B cell (primary cell): ENCODE results near the gene MAML3. TPM values are rescaled to one million over a fixed set of nuclear protein-coding genes. Genes with fewer than 3 reads are reported as not detected.

Source experiments
- ATAC-seq: fragments of 200-7000 bp; cut with Tn5 transposase; one replicate; pipeline ENCODE4 v1.10.0; 2021; ENCODE audit warnings: low read depth, mild to moderate bottlenecking, moderate number of reproducible peaks, moderate library complexity
- CTCF ChIA-PET: fragments of 350-600 bp; sonication (Branson Sonifier 250); formaldehyde crosslinking; loops from one replicate; lab custom pipeline; 2021; ENCODE audit warnings: antibody characterized with exemption, inconsistent platforms; lab: Charles Lee
- POLR2A ChIA-PET: fragments of 350-600 bp; sonication (Branson Sonifier 250); formaldehyde crosslinking; loops from one replicate; lab custom pipeline; 2021; ENCODE audit warnings: antibody characterized with exemption; lab: Charles Lee
- DNase-seq: peaks from one replicate; pipeline ENCODE4 v3.0.0; 2013
- H2AFZ ChIP-seq: 2 replicates; pipeline ENCODE4 v1.6.1; 2012; ENCODE audit warnings: mild to moderate bottlenecking, low read depth, low read length; ENCODE audit not compliant: insufficient read depth, poor library complexity, severe bottlenecking
- H3K27ac ChIP-seq, 2 donors: 1 replicate in 1 of 2; 2 replicates in 1 of 2; pipeline ENCODE4 v1.5.1; 2012 to 2013; ENCODE audit warnings: low read length in 2 of 2, mild to moderate bottlenecking in 2 of 2, moderate library complexity in 1 of 2
- H3K27me3 ChIP-seq, 4 experiments: fragments of 200-600 bp in 1 of 4; sonication (generic) in 1 of 4; replicated peaks in 1 of 4; 1 replicate in 2 of 4; 2 replicates in 2 of 4; pipeline versions ENCODE4 v1.6.1 to v1.7.0; 2013 to 2016; ENCODE audit warnings: low read length in 3 of 4, mild to moderate bottlenecking in 2 of 4, mixed read lengths in 1 of 4, moderate library complexity in 1 of 4; ENCODE audit not compliant: insufficient read depth in 4 of 4, control insufficient read depth in 3 of 4; ENCODE audit errors: control extremely low read depth in 1 of 4
- H3K36me3 ChIP-seq, 2 experiments: replicated peaks in 1 of 2; 1 replicate in 1 of 2; 2 replicates in 1 of 2; pipeline versions ENCODE4 v1.6.1 to v1.7.1; 2013; ENCODE audit warnings: low read length in 1 of 2; ENCODE audit not compliant: insufficient read depth in 2 of 2, control insufficient read depth in 1 of 2; ENCODE audit errors: control extremely low read depth in 1 of 2, extremely low read depth in 1 of 2
- H3K4me1 ChIP-seq, 2 donors: fragments of 200-600 bp in 1 of 2; sonication (generic) in 1 of 2; 1 replicate in 1 of 2; 2 replicates in 1 of 2; pipeline versions ENCODE4 v1.5.1 to v1.6.1; 2013 to 2017; ENCODE audit warnings: low read length in 2 of 2; ENCODE audit not compliant: control insufficient read depth in 2 of 2, insufficient read depth in 2 of 2
- H3K4me2 ChIP-seq: replicated peaks from 2 replicates; pipeline ENCODE3; 2012; ENCODE audit warnings: mild to moderate bottlenecking, low read depth, low read length; ENCODE audit not compliant: poor library complexity, severe bottlenecking
- H3K4me3 ChIP-seq, 5 experiments: fragments of 200-600 bp in 1 of 5; sonication (generic) in 1 of 5; 1 replicate in 3 of 5; 2 replicates in 2 of 5; pipeline versions ENCODE4 v1.5.1 to v1.7.0; 2011 to 2016; ENCODE audit warnings: low read length in 4 of 5, mild to moderate bottlenecking in 4 of 5, low read depth in 2 of 5, control low read depth in 1 of 5, moderate library complexity in 1 of 5; ENCODE audit not compliant: insufficient read depth in 1 of 5; ENCODE audit errors: control extremely low read depth in 1 of 5, extremely low read depth in 1 of 5
- H3K79me2 ChIP-seq: fragments of 200-600 bp; sonication (generic); one replicate; pipeline ENCODE4 v1.6.0; 2016; ENCODE audit warnings: low read length; ENCODE audit not compliant: control insufficient read depth, insufficient read depth
- H3K9ac ChIP-seq: fragments of 200-600 bp; sonication (generic); 2 replicates; pipeline ENCODE4 v1.6.1; 2017; ENCODE audit warnings: mild to moderate bottlenecking, low read length, moderate library complexity
- H3K9me3 ChIP-seq, 3 donors: one replicate each; pipeline versions ENCODE4 v1.6.1 to v1.7.1; 2013; ENCODE audit warnings: low read length in 2 of 3; ENCODE audit not compliant: control insufficient read depth in 2 of 3, insufficient read depth in 1 of 3; ENCODE audit errors: control extremely low read depth in 1 of 3
- H4K20me1 ChIP-seq: 2 replicates; pipeline ENCODE4 v1.6.0; 2012; ENCODE audit warnings: mild to moderate bottlenecking, low read length; ENCODE audit not compliant: insufficient read depth, control insufficient read depth, poor library complexity, severe bottlenecking
- H3K27ac Mint-ChIP-seq: one replicate; pipeline ENCODE4 v1.8.0; 2021; ENCODE audit warnings: mixed read lengths
- H3K27me3 Mint-ChIP-seq: one replicate; pipeline ENCODE4 v1.8.0; 2021; ENCODE audit warnings: mixed read lengths
- H3K4me1 Mint-ChIP-seq: one replicate; pipeline ENCODE4 v1.8.0; 2021; ENCODE audit warnings: mixed read lengths
- H3K4me3 Mint-ChIP-seq: one replicate; pipeline ENCODE4 v1.8.0; 2021; ENCODE audit warnings: mixed read lengths
- H3K9me3 Mint-ChIP-seq: one replicate; pipeline ENCODE4 v1.8.0; 2022; ENCODE audit warnings: mixed read lengths; ENCODE audit not compliant: insufficient read depth
- EZH2 ChIP-seq: IDR thresholded peaks from 2 replicates; pipeline ENCODE4 v1.6.1; 2012; ENCODE audit warnings: borderline replicate concordance, low read depth, mild to moderate bottlenecking, moderate library complexity, low read length; ENCODE audit not compliant: insufficient read depth, poor library complexity, severe bottlenecking
- whole genome bisulfite sequencing: methylation state at CpG from one replicate; pipeline ENCODE4 v1.1.5; 2013; ENCODE audit warnings: missing lambda C conversion rate; ENCODE audit not compliant: insufficient coverage; 5-methylcytosine and 5-hydroxymethylcytosine counted together
- intact Hi-C: fragments of 100-400 bp; cut with micrococcal nuclease; formaldehyde crosslinking; loops from one replicate; pipeline ENCODE4 v1.10.0; 2022
- polyA plus RNA-seq: library from polyadenylated mRNA; depleted of rRNA; stranded (reverse); fragments of >200 nt; gene quantifications from 2 replicates; pipeline ENCODE4 v1.2.3, GENCODE V29; 2012
- total RNA-seq, 2 donors: library from RNA; stranded (reverse); fragments of 120-200 nt in 1 of 2; gene quantifications; 1 replicate in 1 of 2; 2 replicates in 1 of 2; pipeline versions ENCODE4 v1.2.3 to v1.2.4, GENCODE V29; 2013 to 2022
- TF ChIP-seq, protein P1 (sequence below): fragments of 200-600 bp; IDR thresholded peaks from one replicate; pipeline ENCODE4 v1.8.0; 2022; ENCODE audit warnings: antibody characterized with exemption, mild to moderate bottlenecking

The MAML3 gene
- total and polyA plus RNA-seq, 2 donors (not counting 1 experiment from before 2014, with no cell fraction given): 0.94 to 5.3 TPM

DNA sequence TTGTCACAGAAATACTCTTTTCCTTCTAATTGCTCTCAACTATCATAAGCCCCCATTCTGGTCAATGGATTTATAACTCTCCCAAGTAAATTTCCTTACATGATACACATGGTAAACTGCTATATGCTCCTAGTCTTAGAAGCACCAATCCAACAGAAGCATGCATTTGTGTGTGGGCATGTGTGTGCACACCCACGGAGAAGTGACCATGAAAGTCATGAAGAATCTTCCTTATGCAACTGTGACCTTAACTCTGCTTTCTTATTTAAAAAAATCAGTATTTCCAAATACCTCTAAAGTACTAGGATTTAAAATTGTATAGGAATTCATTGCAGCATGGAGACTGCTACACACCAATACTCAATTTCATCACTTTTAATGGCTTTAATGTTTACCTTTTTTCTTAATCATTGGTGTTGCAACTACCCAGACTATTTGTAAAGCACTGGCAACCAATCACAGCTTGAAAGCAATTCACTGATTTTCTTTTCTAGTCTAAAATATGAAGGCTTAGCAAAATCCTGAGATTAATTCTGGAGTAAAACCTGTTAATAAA lies 47.6 kb downstream of the MAML3 start:
- no peak overlapping the region for H3K4me2 ChIP-seq
- H3K27ac ChIP-seq: no peak overlapping the region
- Mint-ChIP-seq H3K27ac (no peak overlapping the region), H3K4me3 (no peak overlapping the region), H3K9me3 (peaks cover 4% of the 10 kb centered on the region), H3K4me1 (peaks cover 17% of the 10 kb centered on the region), H3K27me3 (peaks cover 28% of the 10 kb centered on the region)
- H3K9ac ChIP-seq: no peak overlapping the region
- no peaks in the 10 kb centered on the region for H3K79me2 ChIP-seq
- TF ChIP-seq, protein P1, sequence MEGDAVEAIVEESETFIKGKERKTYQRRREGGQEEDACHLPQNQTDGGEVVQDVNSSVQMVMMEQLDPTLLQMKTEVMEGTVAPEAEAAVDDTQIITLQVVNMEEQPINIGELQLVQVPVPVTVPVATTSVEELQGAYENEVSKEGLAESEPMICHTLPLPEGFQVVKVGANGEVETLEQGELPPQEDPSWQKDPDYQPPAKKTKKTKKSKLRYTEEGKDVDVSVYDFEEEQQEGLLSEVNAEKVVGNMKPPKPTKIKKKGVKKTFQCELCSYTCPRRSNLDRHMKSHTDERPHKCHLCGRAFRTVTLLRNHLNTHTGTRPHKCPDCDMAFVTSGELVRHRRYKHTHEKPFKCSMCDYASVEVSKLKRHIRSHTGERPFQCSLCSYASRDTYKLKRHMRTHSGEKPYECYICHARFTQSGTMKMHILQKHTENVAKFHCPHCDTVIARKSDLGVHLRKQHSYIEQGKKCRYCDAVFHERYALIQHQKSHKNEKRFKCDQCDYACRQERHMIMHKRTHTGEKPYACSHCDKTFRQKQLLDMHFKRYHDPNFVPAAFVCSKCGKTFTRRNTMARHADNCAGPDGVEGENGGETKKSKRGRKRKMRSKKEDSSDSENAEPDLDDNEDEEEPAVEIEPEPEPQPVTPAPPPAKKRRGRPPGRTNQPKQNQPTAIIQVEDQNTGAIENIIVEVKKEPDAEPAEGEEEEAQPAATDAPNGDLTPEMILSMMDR: no peak
- no peak for TF ChIP-seq EZH2
- intact Hi-C loops: no loop called here
- DNase-seq (no peak), ATAC-seq (no peak)
- H3K36me3 ChIP-seq: no peaks in the 10 kb centered on the region
- peaks cover 0 to 5% of the 10 kb centered on the region in 2 donors for H3K4me1 ChIP-seq
- no CpG with 5 or more reads among the region's 1 CpG for WGBS
- H4K20me1 ChIP-seq: no peaks in the 10 kb centered on the region
- POLR2A ChIA-PET: no interaction called here
- H3K27me3 ChIP-seq: no peaks in the 10 kb centered on the region
- H2AFZ ChIP-seq: no peak overlapping the region
- CTCF ChIA-PET: interaction anchor here (1.5 kb wide), 1 partner anchor 10 kb away, joined by 3 read pairs; no protein-coding TSS in a partner anchor
- no peaks in the 10 kb centered on the region for H3K9me3 ChIP-seq
- no peak overlapping the region for H3K4me3 ChIP-seq

DNA sequence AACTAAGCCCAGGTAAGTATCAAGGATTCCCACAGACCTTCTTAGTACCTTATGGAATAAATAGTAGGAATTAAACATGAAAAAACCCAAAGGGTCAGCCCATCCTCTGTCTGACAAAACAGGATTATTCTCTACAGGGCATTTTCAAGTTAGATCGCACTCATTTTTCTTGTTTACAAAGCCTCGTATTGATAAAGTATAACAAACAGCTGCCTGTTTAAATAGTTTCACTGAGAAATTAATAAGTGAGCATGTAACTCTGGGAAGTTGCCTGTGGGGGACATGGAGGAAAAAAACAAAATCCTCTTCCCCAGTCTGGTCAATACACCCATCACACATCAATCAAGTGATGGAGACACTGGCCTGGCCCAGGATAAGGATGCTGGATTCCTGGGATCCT lies 48.5 kb downstream of the MAML3 start:
- H3K27me3 Mint-ChIP-seq: peaks cover 27% of the 10 kb centered on the region
- no peak overlapping the region for H3K4me2 ChIP-seq
- no peaks in the 10 kb centered on the region for H3K79me2 ChIP-seq
- CTCF ChIA-PET: interaction anchor here (1.5 kb wide), 1 partner anchor 11 kb away, joined by 3 read pairs; no protein-coding TSS in a partner anchor
- no peak overlapping the region for H3K9ac ChIP-seq
- no peak overlapping the region for H3K4me3 ChIP-seq
- no peaks in the 10 kb centered on the region for H4K20me1 ChIP-seq
- no peak for ATAC-seq
- WGBS: no CpG with 5 or more reads among the region's 2 CpGs
- POLR2A ChIA-PET: no interaction called here
- no peak for TF ChIP-seq EZH2
- TF ChIP-seq, protein P1: no peak
- H3K9me3 Mint-ChIP-seq: peaks cover 4% of the 10 kb centered on the region
- no peaks in the 10 kb centered on the region for H3K9me3 ChIP-seq
- peaks cover 0 to 5% of the 10 kb centered on the region in 2 donors for H3K4me1 ChIP-seq
- H3K27me3 ChIP-seq: no peaks in the 10 kb centered on the region
- no peak overlapping the region for H3K27ac Mint-ChIP-seq
- H2AFZ ChIP-seq: no peak overlapping the region
- H3K27ac ChIP-seq: no peak overlapping the region
- H3K4me1 Mint-ChIP-seq: peaks cover 19% of the 10 kb centered on the region
- intact Hi-C loops: no loop called here
- no peak overlapping the region for H3K4me3 Mint-ChIP-seq
- H3K36me3 ChIP-seq: no peaks in the 10 kb centered on the region
- DNase-seq: no peak
